Hepatocyte (in vitro differentiated cells): ENCODE measurements around the gene FYN. TPM values are rescaled to one million over a fixed set of nuclear protein-coding genes. Genes with fewer than 3 reads are reported as not detected.

Experiments
- DNase-seq: peaks from one replicate; pipeline ENCODE4 v3.0.0-alpha.2; 2016; ENCODE audit warnings: low spot score
- H2AFZ ChIP-seq: fragments of 200-600 bp; sonication (generic); 2 replicates; pipeline ENCODE4 v1.6.0; 2016; ENCODE audit warnings: antibody characterized with exemption, mild to moderate bottlenecking
- H3K27ac ChIP-seq: fragments of 200-600 bp; sonication (generic); 2 replicates; pipeline ENCODE4 v1.5.1; 2016; ENCODE audit warnings: mild to moderate bottlenecking
- H3K27me3 ChIP-seq: fragments of 200-600 bp; sonication (generic); 2 replicates; pipeline ENCODE4 v1.6.1; 2016
- H3K36me3 ChIP-seq: fragments of 200-600 bp; sonication (generic); replicated peaks from 2 replicates; pipeline ENCODE4 v1.5.1; 2016; ENCODE audit warnings: low read depth; ENCODE audit not compliant: insufficient read depth
- H3K4me1 ChIP-seq: fragments of 200-600 bp; sonication (generic); 2 replicates; pipeline ENCODE4 v1.5.1; 2016; ENCODE audit warnings: mild to moderate bottlenecking, moderate library complexity; ENCODE audit not compliant: insufficient read depth
- H3K4me2 ChIP-seq: fragments of 200-600 bp; sonication (generic); 2 replicates; pipeline ENCODE4 v1.6.0; 2016
- H3K4me3 ChIP-seq: fragments of 200-600 bp; sonication (generic); 2 replicates; pipeline ENCODE4 v1.5.1; 2016; ENCODE audit warnings: mild to moderate bottlenecking
- H3K79me2 ChIP-seq: fragments of 200-600 bp; sonication (generic); 2 replicates; pipeline ENCODE4 v1.6.0; 2017; ENCODE audit warnings: mild to moderate bottlenecking
- H3K9me2 ChIP-seq: fragments of 200-600 bp; sonication (generic); replicated peaks from 2 replicates; pipeline ENCODE4 v1.6.0; 2017; ENCODE audit warnings: mild to moderate bottlenecking; ENCODE audit not compliant: insufficient read depth
- H3K9me3 ChIP-seq: fragments of 200-600 bp; sonication (generic); 2 replicates; pipeline ENCODE4 v1.5.1; 2016; ENCODE audit warnings: low read depth, mild to moderate bottlenecking
- H4K20me1 ChIP-seq: fragments of 200-600 bp; sonication (generic); 2 replicates; pipeline ENCODE4 v1.6.0; 2016; ENCODE audit warnings: mild to moderate bottlenecking; ENCODE audit not compliant: insufficient read depth, poor library complexity, severe bottlenecking
- CTCF ChIP-seq: fragments of 200-600 bp; sonication (generic); IDR thresholded peaks from 2 replicates; pipeline ENCODE4 v1.5.1; 2016; ENCODE audit warnings: antibody characterized with exemption, mild to moderate bottlenecking; ENCODE audit not compliant: poor library complexity
- EZH2 ChIP-seq: fragments of 200-600 bp; sonication (generic); IDR thresholded peaks from 2 replicates; pipeline ENCODE4 v1.6.1; 2016; ENCODE audit warnings: antibody characterized with exemption, mild to moderate bottlenecking, borderline replicate concordance
- EZH2phosphoT487 ChIP-seq: fragments of 200-600 bp; sonication (generic); IDR thresholded peaks from one replicate; pipeline ENCODE4 v1.6.1; 2018; ENCODE audit warnings: antibody characterized with exemption, mild to moderate bottlenecking, low read depth, moderate library complexity; ENCODE audit not compliant: unreplicated experiment, severe bottlenecking
- WGBS: methylation state at CpG from one replicate; pipeline ENCODE4 v1.1.6; 2016; ENCODE audit warnings: low lambda C conversion rate; ENCODE audit errors: missing lambda C conversion rate; 5-methylcytosine and 5-hydroxymethylcytosine counted together
- polyA plus RNA-seq: library from polyadenylated mRNA; unstranded; fragments of >200 nt; fragmentation: Nextera tagmentation; extraction: Ambion mirVana; gene quantifications from 2 replicates; pipeline ENCODE4 v1.2.1, GENCODE V29; 2016
- total RNA-seq: library from RNA; depleted of rRNA; stranded (reverse); fragments of >200 nt; gene quantifications from 2 replicates; pipeline ENCODE4 v1.2.3, GENCODE V29; 2014

FYN gene
- total and polyA plus RNA-seq, 2 experiments from 2014 or later = 40.0 to 70.1 TPM

- no peaks in the 10 kb centered on the region for H3K9me2 ChIP-seq
- peaks cover 4% of the 10 kb centered on the region for H3K4me1 ChIP-seq
- H3K79me2 ChIP-seq = no peaks in the 10 kb centered on the region
- H3K27me3 ChIP-seq = no peaks in the 10 kb centered on the region
- 94% methylated on average over 11 of the region's 11 CpGs for WGBS
- no peaks in the 10 kb centered on the region for H3K36me3 ChIP-seq
- H3K9me3 ChIP-seq = no peaks in the 10 kb centered on the region
- TF ChIP-seq CTCF (no peak), EZH2 (no peak), EZH2phosphoT487 (no peak)
- H3K27ac ChIP-seq = no peak overlapping the region
- H2AFZ ChIP-seq = no peak overlapping the region
- no peaks in the 10 kb centered on the region for H4K20me1 ChIP-seq
- no peak overlapping the region for H3K4me3 ChIP-seq
- no peak for DNase-seq
- no peak overlapping the region for H3K4me2 ChIP-seq
Observed at GRCh38 chr6:111758608-111759329, 114.5 kb downstream of the FYN start.

GRCh38 chr6:111757342-111757741 is 115.9 kb downstream of the FYN start:
- TF ChIP-seq EZH2phosphoT487 (no peak), EZH2 (no peak), CTCF (no peak)
- H2AFZ ChIP-seq = no peak overlapping the region
- no peak for DNase-seq
- no peaks in the 10 kb centered on the region for H3K79me2 ChIP-seq
- no peaks in the 10 kb centered on the region for H3K9me3 ChIP-seq
- no peaks in the 10 kb centered on the region for H3K36me3 ChIP-seq
- H3K4me1 ChIP-seq = peaks cover 3% of the 10 kb centered on the region
- H3K4me3 ChIP-seq = no peak overlapping the region
- WGBS = 65% methylated on average over 1 of the region's 1 CpG
- H3K4me2 ChIP-seq = no peak overlapping the region
- no peaks in the 10 kb centered on the region for H3K9me2 ChIP-seq
- H4K20me1 ChIP-seq = no peaks in the 10 kb centered on the region
- peak overlapping the region; percentile 45 for H3K27ac ChIP-seq
- H3K27me3 ChIP-seq = no peaks in the 10 kb centered on the region

- no peaks in the 10 kb centered on the region for H3K9me3 ChIP-seq
- no peaks in the 10 kb centered on the region for H3K79me2 ChIP-seq
- no peaks in the 10 kb centered on the region for H3K4me1 ChIP-seq
- no peak for DNase-seq
- no peaks in the 10 kb centered on the region for H3K9me2 ChIP-seq
- H3K27ac ChIP-seq = no peak overlapping the region
- no peaks in the 10 kb centered on the region for H4K20me1 ChIP-seq
- 88% methylated on average over 4 of the region's 4 CpGs for WGBS
- TF ChIP-seq EZH2 (no peak), EZH2phosphoT487 (no peak), CTCF (no peak)
- H3K36me3 ChIP-seq = no peaks in the 10 kb centered on the region
- H2AFZ ChIP-seq = no peak overlapping the region
- H3K27me3 ChIP-seq = no peaks in the 10 kb centered on the region
- H3K4me2 ChIP-seq = no peak overlapping the region
- no peak overlapping the region for H3K4me3 ChIP-seq
Observed at GRCh38 chr6:111754423-111754822, 118.8 kb downstream of the FYN start.
